ENCODE measurements around the gene CHSY3. TPM values are rescaled to one million over a fixed set of nuclear protein-coding genes. Genes with fewer than 3 reads are reported as not detected.

The CHSY3 gene
- total RNA-seq, 6 experiments from 2014 or later, result 1.2 to 4.6 (median 1.4) TPM

DNA sequence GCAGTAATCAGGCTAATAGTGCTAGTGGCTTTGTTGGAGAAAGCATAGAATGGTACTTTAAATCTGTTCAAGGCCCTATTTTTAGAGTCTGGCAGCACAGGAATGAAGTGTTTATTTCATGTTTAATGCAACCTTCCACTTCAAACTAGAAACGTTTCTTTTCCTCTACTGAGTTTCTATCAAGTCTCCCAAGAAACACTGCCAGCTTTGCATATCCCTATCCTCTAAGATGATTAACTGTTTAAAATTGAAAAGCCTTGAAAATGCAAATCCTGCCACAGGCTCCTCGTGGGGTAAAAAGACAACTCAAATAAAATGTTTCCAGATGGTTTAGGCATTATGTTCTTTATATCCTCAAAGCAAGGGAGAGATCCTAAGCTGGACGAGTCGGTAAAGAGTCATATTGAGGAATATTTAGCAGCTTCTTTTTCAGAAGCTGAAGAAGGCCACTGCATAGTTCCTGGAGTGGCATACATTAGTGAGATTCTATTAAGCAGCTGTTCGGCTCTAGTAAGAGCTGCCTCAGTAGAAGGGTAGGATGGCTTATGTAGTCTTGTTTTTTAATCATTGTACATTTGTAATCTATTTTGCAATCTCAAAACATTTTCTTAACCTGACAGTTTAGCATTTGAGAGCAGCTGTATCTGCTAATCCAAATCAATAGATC lies 251.2 kb downstream of the CHSY3 start:
- H3K36me3 ChIP-seq, result no peaks in the 10 kb centered on the region
- H3K9me3 ChIP-seq, result no peaks in the 10 kb centered on the region
- H3K4me3 ChIP-seq, result no peak overlapping the region
- intact Hi-C loops (cut with DNase I), result no loop called here
- ATAC-seq (no peak), DNase-seq (no peak)
- H3K27ac ChIP-seq, result no peak overlapping the region
- no peak for TF ChIP-seq POLR2A (IDR thresholded peaks at IDR 0.05)
- TF ChIP-seq, protein P1, sequence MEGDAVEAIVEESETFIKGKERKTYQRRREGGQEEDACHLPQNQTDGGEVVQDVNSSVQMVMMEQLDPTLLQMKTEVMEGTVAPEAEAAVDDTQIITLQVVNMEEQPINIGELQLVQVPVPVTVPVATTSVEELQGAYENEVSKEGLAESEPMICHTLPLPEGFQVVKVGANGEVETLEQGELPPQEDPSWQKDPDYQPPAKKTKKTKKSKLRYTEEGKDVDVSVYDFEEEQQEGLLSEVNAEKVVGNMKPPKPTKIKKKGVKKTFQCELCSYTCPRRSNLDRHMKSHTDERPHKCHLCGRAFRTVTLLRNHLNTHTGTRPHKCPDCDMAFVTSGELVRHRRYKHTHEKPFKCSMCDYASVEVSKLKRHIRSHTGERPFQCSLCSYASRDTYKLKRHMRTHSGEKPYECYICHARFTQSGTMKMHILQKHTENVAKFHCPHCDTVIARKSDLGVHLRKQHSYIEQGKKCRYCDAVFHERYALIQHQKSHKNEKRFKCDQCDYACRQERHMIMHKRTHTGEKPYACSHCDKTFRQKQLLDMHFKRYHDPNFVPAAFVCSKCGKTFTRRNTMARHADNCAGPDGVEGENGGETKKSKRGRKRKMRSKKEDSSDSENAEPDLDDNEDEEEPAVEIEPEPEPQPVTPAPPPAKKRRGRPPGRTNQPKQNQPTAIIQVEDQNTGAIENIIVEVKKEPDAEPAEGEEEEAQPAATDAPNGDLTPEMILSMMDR (IDR thresholded peaks at IDR 0.05), result no peak
- no peaks in the 10 kb centered on the region for H3K27me3 ChIP-seq
- 45% methylated on average over 5 of the region's 5 CpGs for WGBS (ENCODE audit: insufficient coverage, low coverage, low lambda C conversion rate, missing lambda C conversion rate)
- H3K4me1 ChIP-seq, result no peaks in the 10 kb centered on the region

DNA sequence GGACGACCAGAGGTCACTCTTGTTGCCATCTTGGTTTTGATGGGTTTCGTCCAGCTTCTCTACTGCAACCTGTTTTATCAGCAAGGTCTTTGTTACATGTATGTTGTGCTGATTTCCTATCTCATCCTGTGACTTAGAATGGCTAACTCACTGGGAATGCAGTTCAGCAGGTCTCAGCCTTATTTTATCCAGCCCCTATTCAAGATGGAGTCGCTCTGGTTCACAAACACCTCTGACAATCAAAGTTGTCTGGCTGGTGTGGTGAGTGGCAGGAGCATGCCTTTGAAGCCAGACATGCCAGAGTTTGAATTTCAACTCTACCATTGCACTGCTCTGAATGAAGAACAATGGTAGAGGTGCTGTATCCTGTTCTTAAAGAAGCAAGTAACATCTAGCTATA lies 253.8 kb downstream of the CHSY3 start:
- no peak overlapping the region for H3K4me3 ChIP-seq
- DNase-seq (no peak), ATAC-seq (no peak)
- no peak overlapping the region for H3K27ac ChIP-seq
- H3K4me1 ChIP-seq, result no peaks in the 10 kb centered on the region
- intact Hi-C loops (cut with DNase I), result no loop called here
- H3K27me3 ChIP-seq, result no peaks in the 10 kb centered on the region
- 54% methylated on average over 3 of the region's 3 CpGs for WGBS (ENCODE audit: insufficient coverage, low coverage, low lambda C conversion rate, missing lambda C conversion rate)
- no peaks in the 10 kb centered on the region for H3K36me3 ChIP-seq
- TF ChIP-seq POLR2A (IDR thresholded peaks at IDR 0.05), result no peak
- TF ChIP-seq, protein P1 (IDR thresholded peaks at IDR 0.05), result no peak
- no peaks in the 10 kb centered on the region for H3K9me3 ChIP-seq

DNA sequence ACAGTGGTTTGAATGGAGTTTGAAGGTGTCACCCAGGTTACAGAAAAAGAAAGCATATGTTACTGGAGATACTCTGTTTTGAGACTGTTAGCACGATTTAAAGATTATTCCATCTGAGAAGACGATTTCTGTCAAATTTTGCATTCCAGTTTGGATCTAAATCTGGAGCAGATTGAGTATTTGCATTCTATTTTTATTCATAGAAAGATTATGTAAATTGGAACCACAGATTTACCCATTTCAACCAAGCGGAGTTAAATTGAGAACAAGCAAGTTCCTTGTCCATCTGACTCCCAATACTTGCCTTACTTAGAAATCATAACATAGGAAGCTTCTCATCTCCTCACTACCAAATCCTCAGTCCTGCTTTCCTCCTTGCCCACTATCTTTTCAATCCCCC lies 255.7 kb downstream of the CHSY3 start:
- Histone ChIP-seq H3K27ac (no peak overlapping the region), H3K36me3 (no peaks in the 10 kb centered on the region), H3K27me3 (no peaks in the 10 kb centered on the region), H3K4me1 (no peaks in the 10 kb centered on the region), H3K9me3 (no peaks in the 10 kb centered on the region), H3K4me3 (no peak overlapping the region)
- ATAC-seq, result no peak
- intact Hi-C loops (cut with DNase I), result no loop called here
- 70% methylated on average over 3 of the region's 3 CpGs for WGBS (ENCODE audit: insufficient coverage, low coverage, low lambda C conversion rate, missing lambda C conversion rate)
- TF ChIP-seq, protein P1 (IDR thresholded peaks at IDR 0.05), result no peak
- TF ChIP-seq POLR2A (IDR thresholded peaks at IDR 0.05), result no peak
- no peak for DNase-seq

DNA sequence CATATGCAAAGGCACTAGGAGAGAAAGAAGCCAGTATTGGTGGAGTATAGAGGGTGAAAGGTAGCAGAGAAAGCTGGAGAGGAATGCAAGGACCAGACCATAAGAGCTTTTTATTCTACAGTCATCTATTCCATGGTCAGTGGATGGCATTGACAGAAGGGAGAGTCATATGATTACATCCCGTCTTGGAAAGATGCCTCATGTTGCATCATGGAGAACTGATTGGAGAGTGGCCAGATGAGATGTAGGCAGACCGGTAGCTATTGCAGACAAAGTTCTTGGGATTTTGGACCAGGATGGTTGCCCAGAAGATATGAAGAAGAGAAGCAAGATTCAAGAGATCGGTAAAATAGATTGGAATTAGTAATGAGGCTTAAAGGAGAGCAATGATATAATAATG lies 260.7 kb downstream of the CHSY3 start:
- Histone ChIP-seq H3K36me3 (no peaks in the 10 kb centered on the region), H3K9me3 (no peaks in the 10 kb centered on the region), H3K27me3 (no peaks in the 10 kb centered on the region), H3K27ac (no peak overlapping the region), H3K4me3 (no peak overlapping the region), H3K4me1 (no peaks in the 10 kb centered on the region)
- 44% methylated on average over 3 of the region's 3 CpGs for WGBS (ENCODE audit: insufficient coverage, low coverage, low lambda C conversion rate, missing lambda C conversion rate)
- ATAC-seq (peak in 3 of 4 donors; percentile 55 to 59 (median 57)), DNase-seq (no peak)
- intact Hi-C loops (cut with DNase I), result no loop called here
- TF ChIP-seq POLR2A (IDR thresholded peaks at IDR 0.05), result no peak

DNA sequence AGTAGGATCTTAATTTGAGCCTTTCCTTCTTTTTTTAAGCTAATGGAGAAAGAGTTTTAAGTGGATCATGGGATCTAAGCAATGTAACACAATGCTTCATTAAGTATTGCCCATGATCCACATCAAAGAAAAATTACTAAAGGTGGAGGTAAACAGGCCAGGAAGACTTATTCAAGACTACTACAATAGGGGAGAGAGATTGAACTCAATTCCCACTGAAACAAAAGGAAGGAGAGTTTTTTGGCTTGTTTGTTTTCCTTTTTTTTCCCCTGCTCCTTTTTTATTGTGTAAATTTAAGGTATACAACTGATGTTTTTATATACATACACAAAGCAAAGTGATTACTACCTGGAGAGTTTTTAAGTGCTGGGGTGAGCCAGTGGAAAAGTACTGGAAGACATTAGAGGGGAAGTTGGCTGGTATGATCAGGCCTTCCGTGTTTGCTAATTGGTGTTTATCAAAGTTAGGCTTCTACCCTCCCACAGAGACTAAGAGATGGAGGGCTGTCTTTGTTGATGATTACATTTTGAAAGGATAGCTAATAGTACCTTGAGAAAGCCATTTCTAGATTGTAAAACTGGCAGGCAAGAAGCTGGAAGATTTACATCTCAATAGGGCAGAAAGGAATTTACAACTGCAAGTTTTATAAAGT lies 262.7 kb downstream of the CHSY3 start:
- TF ChIP-seq POLR2A (IDR thresholded peaks at IDR 0.05), result no peak
- TF ChIP-seq, protein P1 (IDR thresholded peaks at IDR 0.05), result no peak
- intact Hi-C loops (cut with DNase I), result no loop called here
- H3K27ac ChIP-seq, result no peak overlapping the region
- H3K9me3 ChIP-seq, result no peaks in the 10 kb centered on the region
- DNase-seq (no peak), ATAC-seq (no peak)
- no peak overlapping the region for H3K4me3 ChIP-seq
- no peaks in the 10 kb centered on the region for H3K27me3 ChIP-seq
- no peaks in the 10 kb centered on the region for H3K4me1 ChIP-seq
- no peaks in the 10 kb centered on the region for H3K36me3 ChIP-seq
- 8% methylated on average over 1 of the region's 1 CpG for WGBS (ENCODE audit: insufficient coverage, low coverage, low lambda C conversion rate, missing lambda C conversion rate)
